Esophagus squamous epithelium (tissue), 5 donors: ENCODE measurements around the gene USH1C. TPM values are rescaled to one million over a fixed set of nuclear protein-coding genes. Genes with fewer than 3 reads are reported as not detected.

Experiments used
- DNase-seq: peaks from one replicate; lab custom pipeline; 2025; lab: John Stamatoyannopoulos, UW
- H3K27ac ChIP-seq, 4 donors: fragments of 200-600 bp; sonication (generic); one replicate each; pipeline ENCODE4 v1.5.1; 2016 to 2019; ENCODE audit warnings: mild to moderate bottlenecking in 1 of 4
- H3K27me3 ChIP-seq, 4 donors: fragments of 200-600 bp; sonication (generic); 1 replicate in 3 of 4; 2 replicates in 1 of 4; pipeline versions ENCODE4 v1.5.1 to v1.6.0; 2017 to 2021; ENCODE audit warnings: antibody characterized with exemption in 1 of 4
- H3K36me3 ChIP-seq, 3 donors: fragments of 200-600 bp; sonication (generic); one replicate each; pipeline ENCODE4 v1.5.1; 2016 to 2019
- H3K4me1 ChIP-seq, 3 donors: fragments of 200-600 bp; sonication (generic); one replicate each; pipeline ENCODE4 v1.5.1; 2017 to 2019
- H3K4me3 ChIP-seq, 4 donors: fragments of 200-600 bp; sonication (generic); 1 replicate in 3 of 4; 2 replicates in 1 of 4; pipeline ENCODE4 v1.5.1; 2016 to 2019; ENCODE audit warnings: mild to moderate bottlenecking in 2 of 4, moderate library complexity in 1 of 4
- H3K9me3 ChIP-seq, 3 donors: fragments of 200-600 bp; sonication (generic); one replicate each; pipeline ENCODE4 v1.5.1; 2016 to 2019
- POLR2A ChIP-seq, 4 donors: fragments of 450-650 bp; IDR thresholded peaks; one replicate each; pipeline ENCODE4 v1.6.1; 2017; ENCODE audit warnings: antibody characterized with exemption in 4 of 4, mild to moderate bottlenecking in 4 of 4, moderate library complexity in 3 of 4
- WGBS, 2 donors: methylation state at CpG; one replicate each; pipeline ENCODE4 v1.1.5; 2018; 5-methylcytosine and 5-hydroxymethylcytosine counted together
- intact Hi-C: fragments of 100-400 bp; cut with DNase I; formaldehyde crosslinking; loops from one replicate; pipeline ENCODE4 v1.15.0; 2022
- total RNA-seq, 4 donors: library from RNA; depleted of rRNA; stranded (reverse); fragments of >200 nt; gene quantifications; one replicate each; pipeline ENCODE4 v1.1.0, GENCODE V29; 2016
- TF ChIP-seq, protein P1 (sequence below), 6 experiments: fragments of 450-650 bp in 4 of 6; fragments of 200-600 bp in 2 of 6; sonication (generic) in 2 of 6; IDR thresholded peaks; one replicate each; pipeline ENCODE4 v1.5.1; 2016 to 2019; ENCODE audit warnings: antibody characterized with exemption in 6 of 6, mild to moderate bottlenecking in 4 of 6, moderate library complexity in 4 of 6
- donor health status: DM: yes; HTN: yes; CAD: no.

The USH1C gene
- total RNA-seq, 4 donors from 2014 or later = not detected

DNA sequence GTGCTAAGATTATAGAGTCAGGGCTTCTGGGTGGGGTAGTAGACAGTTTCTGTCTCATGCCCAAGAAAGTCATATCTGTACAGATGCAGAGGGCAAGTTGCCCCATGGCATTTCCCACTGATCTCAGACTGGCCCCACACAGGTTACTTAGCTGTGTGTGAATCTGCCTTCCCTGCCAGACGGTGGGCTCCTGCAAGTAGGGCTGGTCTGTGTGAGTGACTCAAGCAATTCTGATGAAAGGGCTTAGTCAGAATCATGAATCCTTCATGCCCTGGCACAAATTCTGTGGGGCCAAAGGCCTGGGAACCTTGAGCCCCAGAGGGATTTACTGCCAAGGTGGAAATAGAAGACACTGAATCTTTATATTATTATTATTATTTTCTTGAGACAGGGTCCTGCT, 30.4 kb downstream of the USH1C start:
- no peak for DNase-seq
- 25 to 86% methylated on average over 1 of the region's 1 CpG for WGBS, 2 donors
- no peak for TF ChIP-seq POLR2A (IDR thresholded peaks at IDR 0.05)
- TF ChIP-seq, protein P1, sequence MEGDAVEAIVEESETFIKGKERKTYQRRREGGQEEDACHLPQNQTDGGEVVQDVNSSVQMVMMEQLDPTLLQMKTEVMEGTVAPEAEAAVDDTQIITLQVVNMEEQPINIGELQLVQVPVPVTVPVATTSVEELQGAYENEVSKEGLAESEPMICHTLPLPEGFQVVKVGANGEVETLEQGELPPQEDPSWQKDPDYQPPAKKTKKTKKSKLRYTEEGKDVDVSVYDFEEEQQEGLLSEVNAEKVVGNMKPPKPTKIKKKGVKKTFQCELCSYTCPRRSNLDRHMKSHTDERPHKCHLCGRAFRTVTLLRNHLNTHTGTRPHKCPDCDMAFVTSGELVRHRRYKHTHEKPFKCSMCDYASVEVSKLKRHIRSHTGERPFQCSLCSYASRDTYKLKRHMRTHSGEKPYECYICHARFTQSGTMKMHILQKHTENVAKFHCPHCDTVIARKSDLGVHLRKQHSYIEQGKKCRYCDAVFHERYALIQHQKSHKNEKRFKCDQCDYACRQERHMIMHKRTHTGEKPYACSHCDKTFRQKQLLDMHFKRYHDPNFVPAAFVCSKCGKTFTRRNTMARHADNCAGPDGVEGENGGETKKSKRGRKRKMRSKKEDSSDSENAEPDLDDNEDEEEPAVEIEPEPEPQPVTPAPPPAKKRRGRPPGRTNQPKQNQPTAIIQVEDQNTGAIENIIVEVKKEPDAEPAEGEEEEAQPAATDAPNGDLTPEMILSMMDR (IDR thresholded peaks at IDR 0.05) = no peak
- H3K27ac ChIP-seq = no peak overlapping the region
- H3K36me3 ChIP-seq = no peaks in the 10 kb centered on the region
- intact Hi-C loops = no loop called here
- no peaks in the 10 kb centered on the region for H3K9me3 ChIP-seq
- H3K4me1 ChIP-seq = no peaks in the 10 kb centered on the region
- peaks cover 0 to 19% (median 0%) of the 10 kb centered on the region in 4 donors for H3K27me3 ChIP-seq
- no peak overlapping the region for H3K4me3 ChIP-seq

DNA sequence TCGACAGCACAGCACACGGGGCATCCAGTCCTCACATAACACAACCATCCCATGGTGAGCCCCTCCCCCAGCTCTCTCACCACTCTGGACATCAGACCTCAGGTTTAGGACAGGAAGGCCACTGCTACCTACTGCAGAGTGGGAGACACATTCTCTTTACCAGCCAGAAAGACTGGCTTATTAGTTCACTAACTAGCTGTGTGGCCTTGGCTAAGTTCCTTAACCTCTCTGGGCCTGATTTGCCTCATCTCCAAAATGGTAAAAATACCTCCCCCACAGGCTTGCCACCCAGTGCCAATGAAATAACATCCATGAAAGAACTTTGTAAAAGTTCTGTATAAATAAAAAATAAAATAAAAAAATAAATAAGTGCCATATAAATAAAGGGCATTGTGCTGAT, 32.1 kb downstream of the USH1C start:
- WGBS, 2 donors = 39 to 65% methylated on average over 2 of the region's 2 CpGs
- intact Hi-C loops = no loop called here

DNA sequence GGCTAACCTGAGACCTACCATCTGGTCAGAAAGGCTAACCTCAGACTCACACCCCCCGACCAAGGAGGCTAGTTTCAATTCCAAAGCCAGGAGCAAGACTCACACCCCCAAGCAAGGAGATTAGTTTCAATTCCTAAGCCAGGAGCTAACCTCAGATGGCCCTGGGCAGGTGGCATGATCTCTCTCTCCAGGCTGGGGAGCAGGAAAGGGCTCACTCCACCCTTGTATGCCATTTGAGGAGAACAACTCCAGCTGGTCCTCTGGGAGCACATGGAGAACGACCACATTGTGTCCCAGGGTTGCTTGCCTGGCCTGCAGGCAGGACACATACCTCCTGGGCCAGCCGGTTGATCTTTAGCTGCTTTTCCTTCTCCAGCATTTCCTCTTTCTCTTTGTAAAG, 32.6 kb downstream of the USH1C start:
- Histone ChIP-seq H3K9me3 (no peaks in the 10 kb centered on the region), H3K36me3 (no peaks in the 10 kb centered on the region), H3K27me3 (peaks cover 0 to 19% (median 0%) of the 10 kb centered on the region in 4 donors), H3K4me3 (no peak overlapping the region), H3K27ac (no peak overlapping the region), H3K4me1 (no peaks in the 10 kb centered on the region)
- intact Hi-C loops = no loop called here
- 29 to 62% methylated on average over 2 to 3 of the region's 3 CpGs for WGBS, 2 donors
- TF ChIP-seq, protein P1 (IDR thresholded peaks at IDR 0.05) = no peak
- TF ChIP-seq POLR2A (IDR thresholded peaks at IDR 0.05) = no peak
- no peak for DNase-seq

More for the DNA sequence above, 32.1 kb downstream of the USH1C start:
- Histone ChIP-seq H3K4me1 (no peaks in the 10 kb centered on the region), H3K27me3 (peaks cover 0 to 19% (median 0%) of the 10 kb centered on the region in 4 donors), H3K4me3 (no peak overlapping the region), H3K9me3 (no peaks in the 10 kb centered on the region), H3K27ac (no peak overlapping the region), H3K36me3 (no peaks in the 10 kb centered on the region)
- no peak for TF ChIP-seq POLR2A (IDR thresholded peaks at IDR 0.05)
- TF ChIP-seq, protein P1 (IDR thresholded peaks at IDR 0.05) = no peak
- DNase-seq = no peak

DNA sequence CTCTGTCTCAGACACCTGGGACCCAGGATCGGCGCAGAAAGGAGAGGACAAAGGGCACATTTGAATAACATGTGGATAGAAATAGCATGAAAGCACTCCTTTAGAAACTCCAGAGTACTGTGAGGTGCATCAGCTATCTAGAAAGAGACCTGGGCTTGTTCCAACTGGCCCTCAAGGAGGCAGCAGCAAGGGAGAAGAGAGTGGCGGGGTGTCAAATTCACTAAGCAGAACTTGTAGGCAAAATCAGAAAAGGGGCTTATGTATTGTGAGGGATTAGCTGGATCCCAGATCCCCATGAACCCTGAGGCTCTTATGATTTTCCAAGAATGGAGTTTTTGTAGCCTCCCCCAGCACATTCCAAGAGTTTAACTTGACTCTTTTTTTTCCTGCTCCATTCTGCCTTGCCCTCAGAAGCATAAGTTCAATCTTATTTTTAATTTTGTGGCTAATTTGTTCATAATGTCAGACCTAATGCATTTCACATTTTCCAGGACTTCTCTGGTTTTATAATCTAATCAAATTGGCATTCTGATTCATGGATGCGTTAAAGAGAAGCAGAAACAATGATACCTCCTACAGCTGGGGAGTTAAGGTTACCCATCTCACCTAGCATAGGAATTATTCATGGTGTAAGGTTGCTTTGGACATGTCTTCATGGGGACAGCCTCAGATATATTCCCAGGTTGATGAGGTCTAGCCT, 33.6 kb downstream of the USH1C start:
- H3K36me3 ChIP-seq = no peaks in the 10 kb centered on the region
- WGBS, 2 donors = 27 to 66% methylated on average over 4 of the region's 4 CpGs
- H3K4me1 ChIP-seq = no peaks in the 10 kb centered on the region
- no peak overlapping the region for H3K27ac ChIP-seq
- peaks cover 0 to 19% (median 0%) of the 10 kb centered on the region in 4 donors for H3K27me3 ChIP-seq
- TF ChIP-seq POLR2A (IDR thresholded peaks at IDR 0.05) = no peak
- TF ChIP-seq, protein P1 (IDR thresholded peaks at IDR 0.05) = no peak
- H3K4me3 ChIP-seq = no peak overlapping the region
- no peaks in the 10 kb centered on the region for H3K9me3 ChIP-seq
- intact Hi-C loops = no loop called here
- no peak for DNase-seq

DNA sequence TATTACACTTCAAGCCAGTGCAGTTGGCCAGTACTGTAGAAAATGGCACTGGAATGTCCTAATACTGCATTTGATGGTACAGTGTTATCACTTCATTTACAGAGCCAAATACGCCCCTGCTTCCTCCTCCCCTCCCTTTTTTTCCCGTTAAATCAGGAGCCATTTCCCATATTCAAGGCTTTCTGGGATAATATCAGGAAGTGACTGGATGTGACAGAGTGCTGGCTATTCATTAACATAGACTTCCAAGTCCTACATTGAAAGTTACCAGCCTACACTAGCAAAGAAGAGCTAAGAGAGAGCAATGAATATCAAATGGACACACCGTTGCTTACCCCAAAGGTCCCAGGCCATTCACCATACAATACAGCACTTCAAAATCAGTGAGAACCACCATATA, 35.4 kb downstream of the USH1C start:
- Histone ChIP-seq H3K27ac (no peak overlapping the region), H3K4me3 (no peak overlapping the region), H3K27me3 (peaks cover 0 to 19% (median 0%) of the 10 kb centered on the region in 4 donors), H3K9me3 (no peaks in the 10 kb centered on the region), H3K4me1 (no peaks in the 10 kb centered on the region), H3K36me3 (no peaks in the 10 kb centered on the region)
- TF ChIP-seq POLR2A (IDR thresholded peaks at IDR 0.05) = no peak
- TF ChIP-seq, protein P1 (IDR thresholded peaks at IDR 0.05) = no peak
- WGBS, 2 donors = 32 to 52% methylated on average over 3 of the region's 3 CpGs
- intact Hi-C loops = loop anchor here (10.0 kb wide), 1 partner anchor 284 kb away; no protein-coding TSS in a partner anchor
- no peak for DNase-seq
